Cardiac atrium fibroblast (primary cell): ENCODE measurements around the gene AFF3. TPM values are rescaled to one million over a fixed set of nuclear protein-coding genes. Genes with fewer than 3 reads are reported as not detected.

Source experiments
- total RNA-seq: library from RNA; depleted of rRNA; stranded (reverse); fragments of >200 nt; gene quantifications from 2 replicates; pipeline ENCODE4 v1.2.3, GENCODE V29; 2015

Gene AFF3, protein sequence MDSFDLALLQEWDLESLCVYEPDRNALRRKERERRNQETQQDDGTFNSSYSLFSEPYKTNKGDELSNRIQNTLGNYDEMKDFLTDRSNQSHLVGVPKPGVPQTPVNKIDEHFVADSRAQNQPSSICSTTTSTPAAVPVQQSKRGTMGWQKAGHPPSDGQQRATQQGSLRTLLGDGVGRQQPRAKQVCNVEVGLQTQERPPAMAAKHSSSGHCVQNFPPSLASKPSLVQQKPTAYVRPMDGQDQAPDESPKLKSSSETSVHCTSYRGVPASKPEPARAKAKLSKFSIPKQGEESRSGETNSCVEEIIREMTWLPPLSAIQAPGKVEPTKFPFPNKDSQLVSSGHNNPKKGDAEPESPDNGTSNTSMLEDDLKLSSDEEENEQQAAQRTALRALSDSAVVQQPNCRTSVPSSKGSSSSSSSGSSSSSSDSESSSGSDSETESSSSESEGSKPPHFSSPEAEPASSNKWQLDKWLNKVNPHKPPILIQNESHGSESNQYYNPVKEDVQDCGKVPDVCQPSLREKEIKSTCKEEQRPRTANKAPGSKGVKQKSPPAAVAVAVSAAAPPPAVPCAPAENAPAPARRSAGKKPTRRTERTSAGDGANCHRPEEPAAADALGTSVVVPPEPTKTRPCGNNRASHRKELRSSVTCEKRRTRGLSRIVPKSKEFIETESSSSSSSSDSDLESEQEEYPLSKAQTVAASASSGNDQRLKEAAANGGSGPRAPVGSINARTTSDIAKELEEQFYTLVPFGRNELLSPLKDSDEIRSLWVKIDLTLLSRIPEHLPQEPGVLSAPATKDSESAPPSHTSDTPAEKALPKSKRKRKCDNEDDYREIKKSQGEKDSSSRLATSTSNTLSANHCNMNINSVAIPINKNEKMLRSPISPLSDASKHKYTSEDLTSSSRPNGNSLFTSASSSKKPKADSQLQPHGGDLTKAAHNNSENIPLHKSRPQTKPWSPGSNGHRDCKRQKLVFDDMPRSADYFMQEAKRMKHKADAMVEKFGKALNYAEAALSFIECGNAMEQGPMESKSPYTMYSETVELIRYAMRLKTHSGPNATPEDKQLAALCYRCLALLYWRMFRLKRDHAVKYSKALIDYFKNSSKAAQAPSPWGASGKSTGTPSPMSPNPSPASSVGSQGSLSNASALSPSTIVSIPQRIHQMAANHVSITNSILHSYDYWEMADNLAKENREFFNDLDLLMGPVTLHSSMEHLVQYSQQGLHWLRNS (N-terminal part only)
- total RNA-seq = 0.32 TPM in 1 of 2 replicates, not detected in the other

DNA sequence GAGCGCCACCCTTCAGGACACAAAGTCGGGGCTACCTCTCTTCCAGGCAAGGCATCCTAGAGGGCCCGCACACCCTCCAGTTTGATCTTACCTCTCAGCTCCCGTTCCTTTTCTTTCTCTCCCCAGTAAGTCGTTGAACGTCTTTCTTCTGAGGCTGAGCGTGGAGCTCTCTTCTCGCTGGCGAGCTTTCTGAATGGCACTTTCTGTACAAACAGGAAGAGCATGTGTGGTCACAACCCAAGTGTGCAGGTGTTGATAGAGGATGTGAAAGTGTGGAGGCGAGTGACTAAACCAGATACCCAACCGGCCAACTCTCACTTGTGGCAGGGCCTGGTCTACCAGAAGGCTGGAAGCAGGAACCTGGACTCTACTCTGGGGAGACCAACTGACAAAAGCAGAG, at the start of gene AFF3:
TSS of gene AFF3 (minus strand) at position 198 of the 400 bp plus-strand sequence. CDS start 38,136 bp downstream, outside the sequence.

Other genes starting within 250 kb of the AFF3 start
- under 0.01 TPM in 1 of 2 replicates, not detected in the other for gene LONRF2, start 179.9 kb upstream of the AFF3 start, total RNA-seq